Dermis microvascular lymphatic vessel endothelial cell (primary cell): ENCODE measurements around the gene ABCB10. TPM values are rescaled to one million over a fixed set of nuclear protein-coding genes. Genes with fewer than 3 reads are reported as not detected.
"Not testable (repeated sequence)": the region's sequence is repeated elsewhere in the genome, so short reads cannot be mapped to it uniquely, and the experiment has no call there.

Experiments used
- DNase-seq, 2 donors: peaks; one replicate each; pipeline versions ENCODE4 v3.0.0 to v3.0.0-alpha.2; 2010; ENCODE audit warnings: low read depth in 2 of 2
- total RNA-seq: library from RNA; depleted of rRNA; stranded (reverse); fragments of >200 nt; gene quantifications from 2 replicates; pipeline ENCODE4 v1.2.1, GENCODE V29; 2014

Gene ABCB10
- total RNA-seq, 1 donor from 2014 or later, result 19.1 TPM

GRCh38 chr1:229537894-229538293 lies 20.6 kb downstream of the ABCB10 start:
- DNase-seq, result no peak

GRCh38 chr1:229536982-229537381 lies 21.5 kb downstream of the ABCB10 start:
- DNase-seq, result no peak

GRCh38 chr1:229535230-229535629 lies 23.3 kb downstream of the ABCB10 start:
- no peak for DNase-seq

- no peak for DNase-seq
Observed at GRCh38 chr1:229531326-229531725, 27.2 kb downstream of the ABCB10 start.

- DNase-seq, result no peak
Observed at GRCh38 chr1:229529639-229530038, 28.9 kb downstream of the ABCB10 start.

GRCh38 chr1:229526695-229527094 lies 31.8 kb downstream of the ABCB10 start:
- DNase-seq, result no peak

- DNase-seq, result no peak
Observed at GRCh38 chr1:229523052-229523451, 35.5 kb downstream of the ABCB10 start.

GRCh38 chr1:229514578-229515275 lies 43.8 kb downstream of the ABCB10 start:
- peak; percentile 49 to 76 for DNase-seq

- DNase-seq, result not testable (repeated sequence)
Observed at GRCh38 chr1:229511625-229512024, 46.9 kb downstream of the ABCB10 start.

GRCh38 chr1:229511201-229511600 lies 47.3 kb downstream of the ABCB10 start:
- not testable (repeated sequence) for DNase-seq

- DNase-seq, result no peak
Observed at GRCh38 chr1:229509576-229509975, 48.9 kb downstream of the ABCB10 start.

- DNase-seq, result no peak
Observed at GRCh38 chr1:229508823-229509337, 49.6 kb downstream of the ABCB10 start.

- DNase-seq, result peak; percentile 97 to 99
Observed at GRCh38 chr1:229507951-229508822, 50.3 kb downstream of the ABCB10 start, which contains the start of gene NUP133. TSS of gene NUP133 (minus strand) at chr1:229508341. CDS start at chr1:229508249, 92 bp downstream.

GRCh38 chr1:229507502-229507901 lies 51.0 kb downstream of the ABCB10 start:
- DNase-seq, result no peak

- no peak for DNase-seq
Observed at GRCh38 chr1:229506633-229507032, 51.9 kb downstream of the ABCB10 start.

GRCh38 chr1:229495782-229496181 lies 62.7 kb downstream of the ABCB10 start:
- DNase-seq, result no peak

- no peak for DNase-seq
Observed at GRCh38 chr1:229487181-229487580, 71.3 kb downstream of the ABCB10 start.

GRCh38 chr1:229485318-229485717 lies 73.2 kb downstream of the ABCB10 start:
- DNase-seq, result no peak

- no peak for DNase-seq
Observed at GRCh38 chr1:229482511-229482910, 76.0 kb downstream of the ABCB10 start.

GRCh38 chr1:229480495-229480894 lies 78.0 kb downstream of the ABCB10 start:
- DNase-seq, result no peak

GRCh38 chr1:229479660-229480399 lies 78.7 kb downstream of the ABCB10 start:
- peak in 1 of 2 donors; percentile 3 for DNase-seq

- no peak for DNase-seq
Observed at GRCh38 chr1:229478852-229479251, 79.7 kb downstream of the ABCB10 start.
